K562 treated with DMSO at 1 percent for 24 hours (cell line): ENCODE data around the gene PRSS57. TPM values are rescaled to one million over a fixed set of nuclear protein-coding genes. Genes with fewer than 3 reads are reported as not detected.

Experiments
- total RNA-seq: library from RNA; unstranded; fragments of 300-600 nt; gene quantifications from 2 replicates; pipeline ENCODE4 v1.2.3, GENCODE V29; 2022; ENCODE audit warnings: low read depth; ENCODE audit not compliant: insufficient read depth

The PRSS57 gene
- 18.9 and 21.6 TPM in 2 replicates for total RNA-seq

DNA sequence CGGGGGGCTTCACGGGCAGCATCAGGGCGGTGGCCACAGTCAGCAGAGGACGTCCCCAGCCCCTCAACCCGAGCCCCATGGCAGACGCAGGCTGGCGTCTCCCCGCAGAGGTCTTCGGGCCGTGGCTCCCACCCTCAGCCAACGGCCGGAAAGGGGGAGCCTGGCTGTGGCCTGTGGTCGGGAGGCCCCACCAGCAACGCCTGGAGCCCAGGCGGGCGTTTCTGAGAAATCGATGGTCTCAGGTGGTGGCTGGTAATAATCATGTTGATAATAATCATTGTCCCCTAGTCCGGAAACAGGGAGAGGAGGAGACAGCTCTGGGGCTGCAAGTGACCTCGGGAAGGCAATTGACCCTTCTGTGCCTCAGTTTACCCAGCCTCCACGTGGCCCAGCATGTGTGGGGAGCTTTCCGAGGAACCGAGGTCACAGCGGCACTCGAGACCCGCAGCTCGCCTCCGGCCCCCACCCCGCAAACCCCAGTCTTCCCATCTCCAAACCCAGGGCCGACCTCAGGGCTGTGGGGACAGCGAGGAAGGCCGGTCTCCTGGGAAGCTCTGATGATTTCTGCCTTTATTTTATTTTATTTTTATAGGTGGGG is at the start of gene PRSS57:
TSS of gene PRSS57 (minus strand) at position 101 of the 598 bp plus-strand sequence. CDS start at position 79, 22 bp downstream.

DNA sequence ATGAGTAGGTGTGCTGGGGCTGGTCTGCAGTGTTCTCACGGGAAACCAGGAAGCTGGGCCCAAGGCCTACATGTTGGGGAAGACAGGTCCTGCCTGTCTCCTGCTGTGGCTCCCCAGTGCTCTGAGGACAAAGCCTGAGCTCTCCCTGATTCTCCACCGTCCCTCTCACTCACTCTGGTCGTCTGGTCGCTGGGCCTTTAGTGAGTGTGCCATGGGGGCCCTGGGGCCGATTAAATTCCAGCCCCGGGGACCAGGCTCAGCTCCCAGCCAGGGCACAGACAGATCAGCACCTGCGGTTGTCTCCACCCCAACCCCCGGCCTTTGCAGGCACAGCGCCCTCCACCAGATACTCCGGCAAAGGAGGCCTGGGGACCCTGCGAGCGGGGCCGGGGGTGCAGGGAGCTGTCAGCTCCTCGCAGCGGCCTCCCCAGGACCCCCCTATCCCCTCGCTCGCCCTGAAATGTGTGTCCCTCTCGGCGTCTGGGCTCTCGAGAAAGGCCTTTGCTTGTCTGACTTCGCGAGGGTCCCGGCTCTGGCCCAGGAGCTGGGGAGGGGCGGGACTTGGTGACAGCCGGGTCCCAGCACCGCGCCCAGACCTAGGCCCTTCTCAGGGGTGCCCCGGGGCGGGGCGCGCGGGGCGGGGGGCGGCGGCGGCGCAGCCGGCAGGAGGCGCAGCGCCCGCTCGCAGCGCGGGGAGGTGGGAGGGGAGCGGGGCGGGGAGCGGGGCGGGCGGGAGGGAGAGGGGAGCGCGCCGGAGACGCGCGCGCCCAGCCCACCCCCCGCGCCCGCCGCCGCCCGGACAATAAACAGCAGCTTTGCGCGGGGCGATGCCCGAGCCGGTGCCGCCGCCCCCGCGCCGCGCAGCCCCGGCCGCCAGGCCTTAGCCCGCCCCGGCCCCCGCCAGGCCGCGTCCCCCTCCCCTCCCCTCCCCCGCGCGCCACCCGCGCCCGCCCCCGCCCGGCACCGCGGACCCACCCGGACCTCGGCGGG is 13.2 kb upstream of the PRSS57 start, which contains the start of gene PALM:
TSS of gene PALM (plus strand) at position 782 of the 990 bp plus-strand sequence. CDS start 212 bp downstream, outside the sequence.

GRCh38 chr19:676339-677105 is 18.7 kb downstream of the PRSS57 start, which contains the start of gene FSTL3:
Gene FSTL3 (plus strand): TSS chr19:676392. CDS start chr19:676424, 32 bp downstream.

DNA sequence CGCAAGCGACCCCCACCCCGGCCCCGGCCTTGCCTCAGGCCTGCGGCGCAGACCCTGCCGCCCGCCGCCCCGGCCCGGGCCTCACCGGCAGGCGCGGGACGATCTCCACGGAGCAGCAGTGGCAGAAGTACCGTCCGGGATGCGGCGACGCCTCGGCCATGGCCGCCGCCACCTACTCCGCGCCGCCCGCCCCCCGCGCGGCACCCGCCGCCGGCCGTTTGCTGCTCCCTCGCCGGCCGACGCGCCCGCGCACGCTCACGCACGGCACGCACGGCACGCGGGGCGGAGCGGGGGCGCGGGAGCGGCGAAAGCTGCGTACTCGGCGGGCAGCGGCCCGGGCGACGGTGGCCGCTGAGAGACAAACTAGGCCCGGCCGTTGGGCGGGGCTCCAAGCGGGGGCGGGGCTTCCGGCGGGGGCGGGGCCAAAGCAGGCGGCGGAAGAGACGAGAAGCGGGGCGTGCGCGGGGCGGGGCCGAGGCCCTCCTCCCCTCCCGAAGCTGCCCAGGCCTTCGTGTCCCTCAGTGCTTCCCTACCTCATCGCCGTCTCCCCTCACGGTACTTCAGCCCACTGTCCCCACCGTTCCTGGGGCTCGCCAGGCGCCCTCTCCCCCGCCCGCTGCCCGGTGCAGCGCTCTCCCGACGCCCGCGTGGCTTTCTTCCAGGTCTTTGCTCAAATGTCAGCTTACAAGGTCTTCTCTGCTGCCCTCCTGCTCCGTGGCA is 32.1 kb downstream of the PRSS57 start, which contains the start of gene RNF126:
TSS of gene RNF126 (minus strand) at position 253 of the 720 bp plus-strand sequence. CDS start at position 160, 93 bp downstream.

DNA sequence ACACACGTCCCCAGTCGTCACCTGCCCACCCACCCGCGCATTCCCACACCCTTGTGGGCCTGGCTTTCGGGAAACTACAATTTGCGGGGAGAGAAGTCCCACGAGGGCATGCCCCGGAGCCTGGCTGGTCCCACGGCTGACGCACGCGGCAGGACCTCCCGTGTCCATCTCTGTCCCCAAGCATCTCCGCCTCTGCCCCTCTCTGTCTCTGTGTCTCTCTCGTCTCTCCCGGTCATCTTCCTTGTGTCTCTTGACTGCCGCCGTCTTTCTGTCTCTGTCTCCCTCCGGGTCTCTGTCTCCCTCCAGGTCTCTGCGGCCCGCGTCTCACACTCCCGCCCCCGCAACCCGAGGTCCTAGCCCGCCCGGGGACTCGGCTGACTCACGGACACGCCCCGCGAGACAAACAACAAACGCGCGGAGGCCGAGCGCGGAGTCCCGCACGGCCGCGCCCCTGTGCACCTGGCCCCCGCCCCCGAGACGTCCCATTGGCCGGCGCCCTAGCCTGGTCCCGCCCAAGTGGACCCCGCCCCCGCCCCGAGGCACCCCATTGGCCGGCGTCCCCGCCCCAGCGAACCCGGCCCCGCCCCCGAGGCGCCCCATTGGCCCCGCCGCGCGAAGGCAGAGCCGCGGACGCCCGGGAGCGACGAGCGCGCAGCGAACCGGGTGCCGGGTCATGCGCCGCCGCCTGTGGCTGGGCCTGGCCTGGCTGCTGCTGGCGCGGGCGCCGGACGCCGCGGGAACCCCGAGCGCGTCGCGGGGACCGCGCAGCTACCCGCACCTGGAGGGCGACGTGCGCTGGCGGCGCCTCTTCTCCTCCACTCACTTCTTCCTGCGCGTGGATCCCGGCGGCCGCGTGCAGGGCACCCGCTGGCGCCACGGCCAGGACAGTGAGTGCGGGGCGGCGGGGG is 55.7 kb downstream of the PRSS57 start, which contains the start of gene FGF22:
TSS of gene FGF22 (plus strand) at position 627 of the 908 bp plus-strand sequence. CDS start at position 674, 47 bp downstream.

Other genes starting within 250 kb of the PRSS57 start
- gene SHC2, start 234.4 kb downstream of the PRSS57 start, total RNA-seq: 1.5 and 1.9 TPM in 2 replicates
- 1.0 and 1.9 TPM in 2 replicates for gene MADCAM1, start 199.0 kb downstream of the PRSS57 start, total RNA-seq
- gene TPGS1, start 188.0 kb downstream of the PRSS57 start, total RNA-seq: 110 and 128 TPM in 2 replicates
- 171 and 181 TPM in 2 replicates for gene CDC34, start 163.7 kb downstream of the PRSS57 start, total RNA-seq
- 1.5 and 2.2 TPM in 2 replicates for gene GZMM, start 151.4 kb downstream of the PRSS57 start, total RNA-seq
- 800 and 804 TPM in 2 replicates for gene BSG, start 122.9 kb downstream of the PRSS57 start, total RNA-seq
- gene HCN2, start 105.6 kb downstream of the PRSS57 start, total RNA-seq: 4.4 and 6.4 TPM in 2 replicates
- gene POLRMT, start 61.9 kb downstream of the PRSS57 start, total RNA-seq: 103 and 118 TPM in 2 replicates
- gene FGF22, start 55.6 kb downstream of the PRSS57 start, total RNA-seq: 0.58 and 0.82 TPM in 2 replicates
- gene RNF126, start 32.2 kb downstream of the PRSS57 start, total RNA-seq: 97.3 and 111 TPM in 2 replicates
- 9.8 and 12.7 TPM in 2 replicates for gene FSTL3, start 19.1 kb downstream of the PRSS57 start, total RNA-seq
- gene PALM, start 13.5 kb upstream of the PRSS57 start, total RNA-seq: 20.1 and 24.9 TPM in 2 replicates
- gene MISP, start 55.7 kb upstream of the PRSS57 start, total RNA-seq: 0.25 TPM in 1 of 2 replicates, not detected in the other
- gene PTBP1, start 102.0 kb upstream of the PRSS57 start, total RNA-seq: 331 and 361 TPM in 2 replicates
- 26.9 and 33.9 TPM in 2 replicates for gene PLPPR3, start 126.5 kb upstream of the PRSS57 start, total RNA-seq
- gene AZU1, start 132.4 kb upstream of the PRSS57 start, total RNA-seq: 1.3 and 1.6 TPM in 2 replicates
- 0.87 and 1.3 TPM in 2 replicates for gene PRTN3, start 145.5 kb upstream of the PRSS57 start, total RNA-seq
- gene ELANE, start 156.9 kb upstream of the PRSS57 start, total RNA-seq: not detected in 2 replicates
- gene CFD, start 164.2 kb upstream of the PRSS57 start, total RNA-seq: 64.6 and 67.7 TPM in 2 replicates
- gene MED16, start 197.7 kb upstream of the PRSS57 start, total RNA-seq: 58.2 and 66.2 TPM in 2 replicates
- gene RNU6-9, start 198.0 kb upstream of the PRSS57 start, total RNA-seq: not detected in 2 replicates
- gene R3HDM4, start 217.8 kb upstream of the PRSS57 start, total RNA-seq: 169 and 193 TPM in 2 replicates
- gene KISS1R, start 221.9 kb upstream of the PRSS57 start, total RNA-seq: 4.8 and 5.2 TPM in 2 replicates
- 72.0 and 83.1 TPM in 2 replicates for gene ARID3A, start 230.6 kb upstream of the PRSS57 start, total RNA-seq